Omental fat pad (tissue), 4 donors: ENCODE data around the gene OPHN1. TPM values are rescaled to one million over a fixed set of nuclear protein-coding genes. Genes with fewer than 3 reads are reported as not detected.

Experiments used
- ATAC-seq: fragments of 150-250 bp; one replicate; pipeline ENCODE4 v1.9.1; 2016; ENCODE audit warnings: mild to moderate bottlenecking, moderate library complexity; ENCODE audit not compliant: low FRiP score
- DNase-seq: peaks from one replicate; pipeline ENCODE4 v3.0.0-alpha.2; 2019; ENCODE audit warnings: low spot score
- CTCF ChIP-seq, 3 donors: fragments of 450-650 bp; IDR thresholded peaks; one replicate each; pipeline ENCODE4 v1.5.1; 2016 to 2017; ENCODE audit warnings: antibody characterized with exemption in 3 of 3, mild to moderate bottlenecking in 3 of 3, moderate library complexity in 2 of 3
- total RNA-seq, 4 donors: library from RNA; depleted of rRNA; stranded (reverse); fragments of >200 nt; gene quantifications; one replicate each; pipeline ENCODE4 v1.1.0, GENCODE V29; 2016

OPHN1 gene
- total RNA-seq, 4 donors from 2014 or later: 5.3 to 24.1 (median 6.6) TPM

GRCh38 chrX:68416592-68416991 is 16.7 kb downstream of the OPHN1 start:
- TF ChIP-seq CTCF (IDR thresholded peaks at IDR 0.05): no peak
- ATAC-seq (no peak), DNase-seq (no peak)

- no peak for TF ChIP-seq CTCF (IDR thresholded peaks at IDR 0.05)
- ATAC-seq (no peak), DNase-seq (no peak)
These were observed 18.0 kb downstream of the OPHN1 start for GRCh38 chrX:68415316-68415715.

GRCh38 chrX:68413254-68413653 is 20.0 kb downstream of the OPHN1 start:
- DNase-seq (no peak), ATAC-seq (no peak)
- no peak for TF ChIP-seq CTCF (IDR thresholded peaks at IDR 0.05)

GRCh38 chrX:68411729-68412128 is 21.6 kb downstream of the OPHN1 start:
- no peak for TF ChIP-seq CTCF (IDR thresholded peaks at IDR 0.05)
- DNase-seq (no peak), ATAC-seq (no peak)

- no peak for DNase-seq
- TF ChIP-seq CTCF (IDR thresholded peaks at IDR 0.05): no peak
- no peak for ATAC-seq
These were observed 24.1 kb downstream of the OPHN1 start for GRCh38 chrX:68409194-68409593.

GRCh38 chrX:68403522-68403921 is 29.8 kb downstream of the OPHN1 start:
- ATAC-seq (no peak), DNase-seq (no peak)
- no peak for TF ChIP-seq CTCF (IDR thresholded peaks at IDR 0.05)

- ATAC-seq: no peak
- no peak for TF ChIP-seq CTCF (IDR thresholded peaks at IDR 0.05)
- DNase-seq: no peak
These were observed 30.3 kb downstream of the OPHN1 start for GRCh38 chrX:68403038-68403437.
